GM18520 (cell line): ENCODE data around the gene ABCB10.
A peak's percentile ranks its signal among the peaks of the same experiment; 100 is the strongest.
"Not testable (repeated sequence)": the region's sequence is repeated elsewhere in the genome, so short reads cannot be mapped to it uniquely, and the experiment has no call there.

Experiments used
- ATAC-seq: cut with Tn5 transposase; IDR thresholded peaks from one replicate; pipeline ENCODE4 v1.9.1; 2021; ENCODE audit not compliant: unreplicated experiment

The ABCB10 gene

GRCh38 chr1:229574679-229575442, 16.4 kb upstream of the ABCB10 start:
- no peak for ATAC-seq

GRCh38 chr1:229572286-229572685, 13.8 kb upstream of the ABCB10 start:
- no peak for ATAC-seq

GRCh38 chr1:229570891-229571516, 12.5 kb upstream of the ABCB10 start:
- ATAC-seq: no peak

GRCh38 chr1:229570305-229570704, 11.8 kb upstream of the ABCB10 start:
- no peak for ATAC-seq

GRCh38 chr1:229567109-229567868, 8.8 kb upstream of the ABCB10 start:
- no peak for ATAC-seq

- no peak for ATAC-seq
Measured at GRCh38 chr1:229563701-229564100, 5.2 kb upstream of the ABCB10 start.

GRCh38 chr1:229563241-229563640, 4.7 kb upstream of the ABCB10 start:
- no peak for ATAC-seq

GRCh38 chr1:229562686-229563085, 4.2 kb upstream of the ABCB10 start:
- no peak for ATAC-seq

- no peak for ATAC-seq
Measured at GRCh38 chr1:229561141-229561540, 2.6 kb upstream of the ABCB10 start.

- ATAC-seq: not testable (repeated sequence)
Measured at GRCh38 chr1:229560124-229560523, 1.6 kb upstream of the ABCB10 start.

- not testable (repeated sequence) for ATAC-seq
Measured at GRCh38 chr1:229559336-229559801, 862 bp upstream of the ABCB10 start.

- peak; percentile 20 for ATAC-seq
Measured at GRCh38 chr1:229557913-229558414, 543 bp downstream of the ABCB10 start.

- ATAC-seq: no peak
Measured at GRCh38 chr1:229557200-229557850, 1.2 kb downstream of the ABCB10 start.

GRCh38 chr1:229554886-229555621, 3.5 kb downstream of the ABCB10 start:
- no peak for ATAC-seq

GRCh38 chr1:229553621-229554130, 4.8 kb downstream of the ABCB10 start:
- no peak for ATAC-seq

- no peak for ATAC-seq
Measured at GRCh38 chr1:229552732-229553131, 5.8 kb downstream of the ABCB10 start.

- no peak for ATAC-seq
Measured at GRCh38 chr1:229550812-229551567, 7.5 kb downstream of the ABCB10 start.

- no peak for ATAC-seq
Measured at GRCh38 chr1:229547542-229547941, 11.0 kb downstream of the ABCB10 start.

GRCh38 chr1:229544587-229544986, 13.9 kb downstream of the ABCB10 start:
- no peak for ATAC-seq
